H1 (cell line): Measurements from ENCODE around the gene ZBTB16. TPM values are rescaled to one million over a fixed set of nuclear protein-coding genes. Genes with fewer than 3 reads are reported as not detected.

ENCODE experiments used
- CTCF ChIA-PET: fragments of 300-600 bp; sonication (Branson Sonifier 250); formaldehyde crosslinking; loops from one replicate; lab custom pipeline; 2021; ENCODE audit not compliant: partially characterized antibody; lab: Charles Lee
- POLR2A ChIA-PET: fragments of 300-600 bp; sonication (Branson Sonifier 250); formaldehyde crosslinking; loops from one replicate; lab custom pipeline; 2021; ENCODE audit warnings: inconsistent platforms; ENCODE audit not compliant: partially characterized antibody; lab: Charles Lee
- DNase-seq, 2 experiments: peaks; one replicate each; pipeline versions ENCODE4 v3.0.0 to v3.0.0-alpha.2; 2010 to 2022; ENCODE audit warnings: low spot score in 2 of 2, low read depth in 1 of 2, mixed read lengths in 1 of 2
- FAIRE-seq: peaks from 2 replicates; lab custom pipeline; 2011; peaks lifted over from hg19 to GRCh38; lab: Jason Lieb, UNC
- H2AFZ ChIP-seq: 2 replicates; pipeline ENCODE4 v1.8.1; 2012; ENCODE audit warnings: low read length, inconsistent platforms
- H2AK5ac ChIP-seq: 2 replicates; pipeline ENCODE4 v1.6.1; 2013; ENCODE audit warnings: low read depth, low read length
- H2BK120ac ChIP-seq: replicated peaks from 2 replicates; pipeline ENCODE3; 2013; ENCODE audit warnings: low read depth, low read length, inconsistent platforms
- H2BK12ac ChIP-seq: 2 replicates; pipeline ENCODE4 v1.6.1; 2013; ENCODE audit warnings: low read depth, low read length
- H2BK15ac ChIP-seq: 2 replicates; pipeline ENCODE4 v1.6.1; 2013; ENCODE audit warnings: low read length
- H2BK20ac ChIP-seq: 2 replicates; pipeline ENCODE4 v1.6.1; 2013; ENCODE audit warnings: low read length
- H2BK5ac ChIP-seq: 2 replicates; pipeline ENCODE4 v1.6.1; 2013; ENCODE audit warnings: low read depth, low read length
- H3K14ac ChIP-seq: 2 replicates; pipeline ENCODE4 v1.6.1; 2013; ENCODE audit warnings: inconsistent platforms; ENCODE audit not compliant: insufficient read length
- H3K18ac ChIP-seq: 2 replicates; pipeline ENCODE4 v1.6.1; 2013; ENCODE audit warnings: low read length; ENCODE audit errors: extremely low read depth
- H3K23ac ChIP-seq: 2 replicates; pipeline ENCODE4 v1.6.1; 2013; ENCODE audit warnings: inconsistent platforms; ENCODE audit not compliant: insufficient read length
- H3K23me2 ChIP-seq: 2 replicates; pipeline ENCODE4 v1.6.1; 2013; ENCODE audit warnings: low read depth, low read length
- H3K27ac ChIP-seq: 2 replicates; pipeline ENCODE4 v1.6.1; 2011; ENCODE audit warnings: low read depth, low read length, inconsistent platforms
- H3K27me3 ChIP-seq, 4 experiments: replicated peaks in 1 of 4; 1 replicate in 1 of 4; 2 replicates in 3 of 4; pipeline versions ENCODE4 v1.6.1 to v1.8.1; 2011 to 2013; ENCODE audit warnings: low read length in 3 of 4, mild to moderate bottlenecking in 3 of 4, inconsistent platforms in 2 of 4, mixed read lengths in 2 of 4, moderate library complexity in 1 of 4; ENCODE audit not compliant: control insufficient read depth in 3 of 4, insufficient read depth in 3 of 4; ENCODE audit errors: extremely low read depth in 1 of 4
- H3K36me3 ChIP-seq, 4 experiments: 2 replicates each; pipeline versions ENCODE4 v1.6.1 to v1.8.1; 2011 to 2013; ENCODE audit warnings: mild to moderate bottlenecking in 4 of 4, low read length in 3 of 4, moderate library complexity in 2 of 4, control low read depth in 1 of 4, inconsistent platforms in 1 of 4; ENCODE audit not compliant: insufficient read depth in 4 of 4, control insufficient read depth in 2 of 4
- H3K4ac ChIP-seq: replicated peaks from 2 replicates; pipeline ENCODE3; 2013; ENCODE audit warnings: low read length, low read depth, mixed read lengths, inconsistent platforms; ENCODE audit not compliant: insufficient read length
- H3K4me1 ChIP-seq, 4 experiments: replicated peaks in 1 of 4; 1 replicate in 1 of 4; 2 replicates in 3 of 4; pipeline versions ENCODE4 v1.6.1 to v1.8.1; 2011 to 2013; ENCODE audit warnings: low read length in 3 of 4, inconsistent platforms in 2 of 4, mixed read lengths in 1 of 4; ENCODE audit not compliant: insufficient read depth in 4 of 4, control insufficient read depth in 3 of 4
- H3K4me2 ChIP-seq, 2 experiments: 2 replicates each; pipeline versions ENCODE4 v1.6.1 to v1.8.1; 2011 to 2013; ENCODE audit warnings: low read depth in 2 of 2, low read length in 2 of 2, control low read depth in 1 of 2, inconsistent platforms in 1 of 2, mild to moderate bottlenecking in 1 of 2; ENCODE audit not compliant: insufficient read depth in 1 of 2
- H3K4me3 ChIP-seq, 4 experiments: fragments of 200-600, 300-600 bp in 1 of 4; sonication (generic), shearing (Covaris generic), sonication (Bioruptor Twin) in 1 of 4; 2 replicates each; pipeline versions ENCODE4 v1.5.1 to v1.8.1; 2011 to 2016; ENCODE audit warnings: low read length in 4 of 4, low read depth in 3 of 4, control low read depth in 2 of 4, inconsistent platforms in 2 of 4, mild to moderate bottlenecking in 2 of 4, mixed read lengths in 1 of 4, moderate library complexity in 1 of 4; ENCODE audit not compliant: insufficient read depth in 2 of 4; ENCODE audit errors: extremely low read depth in 1 of 4
- H3K56ac ChIP-seq: replicated peaks from 2 replicates; pipeline ENCODE3; 2013; ENCODE audit warnings: low read depth, mild to moderate bottlenecking, mixed read lengths, low read length, inconsistent platforms; ENCODE audit not compliant: insufficient read length
- H3K79me1 ChIP-seq: 2 replicates; pipeline ENCODE4 v1.6.1; 2013; ENCODE audit warnings: low read depth, low read length, control low read depth
- H3K79me2 ChIP-seq, 2 experiments: 2 replicates each; pipeline versions ENCODE4 v1.6.1 to v1.8.1; 2012 to 2013; ENCODE audit warnings: low read length in 2 of 2, mild to moderate bottlenecking in 2 of 2, inconsistent platforms in 1 of 2; ENCODE audit not compliant: insufficient read depth in 2 of 2, control insufficient read depth in 1 of 2
- H3K9ac ChIP-seq, 4 experiments: replicated peaks in 1 of 4; 1 replicate in 1 of 4; 2 replicates in 3 of 4; pipeline versions ENCODE4 v1.6.1 to v1.8.1; 2011 to 2013; ENCODE audit warnings: low read depth in 3 of 4, low read length in 3 of 4, control low read depth in 2 of 4, mild to moderate bottlenecking in 2 of 4, moderate library complexity in 2 of 4, inconsistent platforms in 1 of 4; ENCODE audit errors: extremely low read depth in 1 of 4
- H3K9me3 ChIP-seq, 2 experiments: 2 replicates each; pipeline versions ENCODE4 v1.6.1 to v1.8.1; 2012 to 2013; ENCODE audit warnings: mild to moderate bottlenecking in 2 of 2, moderate library complexity in 2 of 2, control low read depth in 1 of 2, inconsistent platforms in 1 of 2, low read depth in 1 of 2, low read length in 1 of 2, mixed read lengths in 1 of 2; ENCODE audit not compliant: insufficient read depth in 2 of 2
- H4K20me1 ChIP-seq, 2 experiments: replicated peaks in 1 of 2; 2 replicates each; pipeline versions ENCODE3 to v1.8.1; 2011 to 2013; ENCODE audit warnings: inconsistent platforms in 2 of 2, low read length in 2 of 2, mild to moderate bottlenecking in 1 of 2; ENCODE audit not compliant: insufficient read depth in 2 of 2, control insufficient read depth in 1 of 2
- H4K5ac ChIP-seq: 2 replicates; pipeline ENCODE4 v1.6.1; 2013; ENCODE audit warnings: low read length, low read depth, mixed read lengths, inconsistent platforms; ENCODE audit not compliant: insufficient read length
- H4K8ac ChIP-seq: 2 replicates; pipeline ENCODE4 v1.8.0; 2013; ENCODE audit warnings: mild to moderate bottlenecking, moderate library complexity, low read length, inconsistent platforms; ENCODE audit not compliant: insufficient read depth; ENCODE audit errors: extremely low read depth
- H4K91ac ChIP-seq: replicated peaks from 2 replicates; pipeline ENCODE3; 2013; ENCODE audit warnings: low read length, mixed read lengths, inconsistent platforms; ENCODE audit not compliant: insufficient read length
- CBX8 ChIP-seq: fragments of 300-800, 300-1000 bp; sonication (generic); IDR thresholded peaks from 2 replicates; pipeline ENCODE4 v1.7.1; 2016; ENCODE audit warnings: low read depth, low read length, borderline replicate concordance
- CHD1 ChIP-seq: IDR thresholded peaks from 2 replicates; pipeline ENCODE4 v1.6.1; 2012; ENCODE audit warnings: low read depth, low read length, improper control_type of control experiment
- EZH2 ChIP-seq: fragments of 200-600 bp; sonication (generic); IDR thresholded peaks from 2 replicates; pipeline ENCODE4 v1.7.1; 2012; ENCODE audit warnings: low read depth, mild to moderate bottlenecking, moderate library complexity, low read length, inconsistent platforms; ENCODE audit not compliant: severe bottlenecking
- GABPA ChIP-seq: IDR thresholded peaks from 2 replicates; pipeline ENCODE4 v1.6.1; 2011; ENCODE audit warnings: mild to moderate bottlenecking, low read length, moderate library complexity, borderline replicate concordance; ENCODE audit not compliant: insufficient read depth
- JUN ChIP-seq: IDR thresholded peaks from 2 replicates; pipeline ENCODE4 v1.6.1; 2011; ENCODE audit warnings: low read depth, mild to moderate bottlenecking, improper control_type of control experiment, low read length
- RAD21 ChIP-seq, 2 experiments: IDR thresholded peaks in 1 of 2; conservative IDR thresholded peaks in 1 of 2; 2 replicates each; pipeline ENCODE4 v1.6.1; 2011; ENCODE audit warnings: low read depth in 2 of 2, low read length in 2 of 2, improper control_type of control experiment in 1 of 2, inconsistent platforms in 1 of 2, mild to moderate bottlenecking in 1 of 2, moderate library complexity in 1 of 2
- RFX5 ChIP-seq: IDR thresholded peaks from 2 replicates; pipeline ENCODE4 v1.6.1; 2011; ENCODE audit warnings: low read depth, low read length, improper control_type of control experiment, borderline replicate concordance
- RXRA ChIP-seq: IDR thresholded peaks from 2 replicates; pipeline ENCODE4 v1.6.1; 2011; ENCODE audit warnings: low read depth, mild to moderate bottlenecking, low read length, moderate library complexity; ENCODE audit not compliant: insufficient read depth
- SRF ChIP-seq: IDR thresholded peaks from 2 replicates; pipeline ENCODE4 v1.6.1; 2011; ENCODE audit warnings: mild to moderate bottlenecking, low read depth, low read length, moderate library complexity
- TAF1 ChIP-seq: IDR thresholded peaks from 2 replicates; pipeline ENCODE4 v1.6.1; 2011; ENCODE audit warnings: mild to moderate bottlenecking, low read depth, low read length
- USF2 ChIP-seq: IDR thresholded peaks from 2 replicates; pipeline ENCODE4 v1.6.1; 2011; ENCODE audit warnings: low read length, improper control_type of control experiment
- WGBS, 2 experiments: shearing (Covaris generic) in 1 of 2; methylation state at CpG; one replicate each; pipeline versions ENCODE4 v1.1.6 to v1.1.7; 2013 to 2015; ENCODE audit warnings: low lambda C conversion rate in 2 of 2, mixed read lengths in 2 of 2, inconsistent platforms in 1 of 2, low coverage in 1 of 2, missing lambda C conversion rate in 1 of 2; ENCODE audit not compliant: insufficient replicate concordance in 2 of 2, insufficient coverage in 1 of 2, insufficient read length in 1 of 2; ENCODE audit errors: extremely low coverage in 1 of 2, missing lambda C conversion rate in 1 of 2; 5-methylcytosine and 5-hydroxymethylcytosine counted together
- polyA plus RNA-seq, 7 experiments: library from polyadenylated mRNA; depleted of rRNA in 3 of 7; stranded (reverse) in 5 of 7; unstranded in 2 of 7; fragments of >200 nt in 5 of 7; fragments of 200-250 nt in 2 of 7; gene quantifications; 1 replicate in 5 of 7; 2 replicates in 1 of 7; 4 replicates in 1 of 7; pipeline versions ENCODE4 v1.2.1 to v1.2.3, GENCODE V29; 2011 to 2013; ENCODE audit warnings: missing spikeins in 2 of 7, mixed read lengths in 2 of 7
- total RNA-seq: library from RNA; stranded (reverse); fragmentation: NEBNext Ultra II Directional; extraction: Animal tissue kit (Norgen Biotek cat#: 25700); gene quantifications from 2 replicates; pipeline ENCODE4 v1.2.1, GENCODE V29; 2021

Gene ZBTB16
- total and polyA plus RNA-seq, 2 of the 8 experiments (the other 6 are each of a cell fraction or from before 2014, with no cell fraction given) = 0.12 to 0.61 TPM

- no peaks in the 10 kb centered on the region for H3K4me1 ChIP-seq
- 83% methylated on average over 4 of the region's 4 CpGs; no CpG with 5 or more reads in 1 of the 2 experiments for WGBS, 2 experiments
- H2BK15ac ChIP-seq = no peak overlapping the region
- no peaks in the 10 kb centered on the region for H3K79me1 ChIP-seq
- no peaks in the 10 kb centered on the region for H4K20me1 ChIP-seq
- no peak overlapping the region for H4K91ac ChIP-seq
- no peak overlapping the region for H2BK12ac ChIP-seq
- no peak overlapping the region for H3K9ac ChIP-seq
- H3K18ac ChIP-seq = no peak overlapping the region
- H2BK120ac ChIP-seq = no peak overlapping the region
- H3K23me2 ChIP-seq = no peaks in the 10 kb centered on the region
- no peak overlapping the region for H4K8ac ChIP-seq
- no peak for DNase-seq
- TF ChIP-seq RXRA (no peak), RAD21 (IDR thresholded peaks at IDR 0.05 in 1 of 2, conservative IDR thresholded peaks at IDR 0.05 in 1 of 2; ENCODE audit: low read depth in 2 of 2, low read length in 2 of 2) (no peak), RFX5 (no peak), TAF1 (no peak), SRF (no peak), EZH2 (no peak), CHD1 (no peak), GABPA (no peak), JUN (no peak), USF2 (no peak), CBX8 (no peak)
- H3K27me3 ChIP-seq = no peaks in the 10 kb centered on the region
- no peaks in the 10 kb centered on the region for H3K79me2 ChIP-seq
- H3K56ac ChIP-seq = no peak overlapping the region
- no peak for FAIRE-seq
- H3K27ac ChIP-seq = no peak overlapping the region
- CTCF ChIA-PET = interaction anchor here (0.8 to 3.8 kb wide), 2 partner anchors 12 to 1005 kb away, joined by 3 to 30 read pairs; no protein-coding TSS in a partner anchor
- H2BK20ac ChIP-seq = no peak overlapping the region
- H3K9me3 ChIP-seq = no peaks in the 10 kb centered on the region
- no peak overlapping the region for H3K4ac ChIP-seq
- H4K5ac ChIP-seq = no peak overlapping the region
- H3K4me3 ChIP-seq = no peak overlapping the region
- POLR2A ChIA-PET = no interaction called here
- no peak overlapping the region for H3K23ac ChIP-seq
- H3K4me2 ChIP-seq = no peak overlapping the region
- no peak overlapping the region for H2AK5ac ChIP-seq
- no peak overlapping the region for H3K14ac ChIP-seq
- no peak overlapping the region for H2AFZ ChIP-seq
- H2BK5ac ChIP-seq = no peak overlapping the region
- H3K36me3 ChIP-seq = no peaks in the 10 kb centered on the region
Observed at GRCh38 chr11:114291842-114292680, 232.6 kb downstream of the ZBTB16 start.
